B cell (primary cell): ENCODE results near the gene GPR4.

Experiments used
- CTCF ChIP-seq: fragments of 200-600 bp; IDR thresholded peaks from one replicate; pipeline ENCODE4 v1.8.0; 2022; ENCODE audit warnings: antibody characterized with exemption, mild to moderate bottlenecking
- EZH2 ChIP-seq: IDR thresholded peaks from 2 replicates; pipeline ENCODE4 v1.6.1; 2012; ENCODE audit warnings: borderline replicate concordance, low read depth, mild to moderate bottlenecking, moderate library complexity, low read length; ENCODE audit not compliant: insufficient read depth, poor library complexity, severe bottlenecking

GRCh38 chr19:45629704-45630103, 27.7 kb upstream of the GPR4 start:
- TF ChIP-seq CTCF (no peak), EZH2 (no peak)
